Neural progenitor cell (in vitro differentiated cells): ENCODE data around the gene KATNAL1.

Experiments
- EZH2 ChIP-seq: fragments of 200-600 bp; sonication (generic); IDR thresholded peaks from 2 replicates; pipeline ENCODE4 v1.6.1; 2017; ENCODE audit warnings: antibody characterized with exemption, mild to moderate bottlenecking, moderate library complexity
- EZH2phosphoT487 ChIP-seq: fragments of 200-600 bp; sonication (generic); IDR thresholded peaks from 2 replicates; pipeline ENCODE4 v1.6.1; 2017; ENCODE audit warnings: antibody characterized with exemption
- TF ChIP-seq, protein P1 (sequence below): fragments of 200-600 bp; sonication (generic); IDR thresholded peaks from 2 replicates; pipeline ENCODE4 v1.5.1; 2017; ENCODE audit warnings: antibody characterized with exemption, mild to moderate bottlenecking

DNA sequence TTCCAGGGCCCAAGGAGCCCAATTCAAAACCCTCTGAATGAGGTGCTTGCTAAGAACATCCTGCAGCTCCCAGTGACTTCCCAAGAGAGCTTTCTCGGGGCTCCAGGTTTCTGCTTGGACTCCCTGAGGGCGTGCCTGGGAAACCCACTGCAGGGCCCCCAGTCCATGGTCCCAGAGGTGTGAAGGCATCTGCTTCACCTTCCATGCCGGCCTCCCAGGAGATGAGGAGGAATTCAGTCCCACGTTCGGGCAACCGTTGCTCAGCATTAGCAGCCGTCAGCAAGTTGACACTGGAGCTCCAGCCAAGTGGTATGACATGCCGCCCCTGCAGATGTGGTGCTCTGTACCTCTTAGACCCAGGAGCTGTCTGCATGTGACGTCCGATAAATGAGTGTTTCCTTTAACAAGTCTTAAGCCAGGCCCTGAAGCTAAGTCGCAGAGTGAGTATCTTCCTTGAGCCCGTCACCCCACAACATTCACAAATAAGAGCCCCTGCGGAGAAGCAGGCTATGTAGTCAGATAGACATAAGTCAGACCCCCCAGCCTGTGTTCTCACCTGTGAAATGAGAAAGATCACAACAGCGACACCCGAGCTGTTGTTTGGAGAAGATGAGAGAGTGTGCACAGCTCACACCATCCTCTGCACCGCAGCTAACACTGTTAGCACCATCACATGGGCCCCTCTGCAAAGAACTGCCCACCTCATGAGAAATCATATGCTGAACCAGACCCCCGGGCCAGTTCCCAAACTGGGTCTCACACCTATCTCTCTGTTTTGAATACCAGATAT, 150.3 kb downstream of the KATNAL1 start:
- TF ChIP-seq, protein P1, sequence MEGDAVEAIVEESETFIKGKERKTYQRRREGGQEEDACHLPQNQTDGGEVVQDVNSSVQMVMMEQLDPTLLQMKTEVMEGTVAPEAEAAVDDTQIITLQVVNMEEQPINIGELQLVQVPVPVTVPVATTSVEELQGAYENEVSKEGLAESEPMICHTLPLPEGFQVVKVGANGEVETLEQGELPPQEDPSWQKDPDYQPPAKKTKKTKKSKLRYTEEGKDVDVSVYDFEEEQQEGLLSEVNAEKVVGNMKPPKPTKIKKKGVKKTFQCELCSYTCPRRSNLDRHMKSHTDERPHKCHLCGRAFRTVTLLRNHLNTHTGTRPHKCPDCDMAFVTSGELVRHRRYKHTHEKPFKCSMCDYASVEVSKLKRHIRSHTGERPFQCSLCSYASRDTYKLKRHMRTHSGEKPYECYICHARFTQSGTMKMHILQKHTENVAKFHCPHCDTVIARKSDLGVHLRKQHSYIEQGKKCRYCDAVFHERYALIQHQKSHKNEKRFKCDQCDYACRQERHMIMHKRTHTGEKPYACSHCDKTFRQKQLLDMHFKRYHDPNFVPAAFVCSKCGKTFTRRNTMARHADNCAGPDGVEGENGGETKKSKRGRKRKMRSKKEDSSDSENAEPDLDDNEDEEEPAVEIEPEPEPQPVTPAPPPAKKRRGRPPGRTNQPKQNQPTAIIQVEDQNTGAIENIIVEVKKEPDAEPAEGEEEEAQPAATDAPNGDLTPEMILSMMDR, result no peak
- TF ChIP-seq EZH2phosphoT487 (no peak), EZH2 (no peak)
